Motor neuron (in vitro differentiated cells): Measurements from ENCODE around the gene ZNF768. TPM values are rescaled to one million over a fixed set of nuclear protein-coding genes. Genes with fewer than 3 reads are reported as not detected.

Source experiments
- ATAC-seq, 8 experiments: fragments of 200-7000 bp; cut with Tn5 transposase; replicated peaks in 6 of 8; 2 replicates each; pipeline ENCODE4 v1.8.0; 2021; ENCODE audit warnings: mild to moderate bottlenecking in 8 of 8, moderate library complexity in 8 of 8
- H3K27ac ChIP-seq, 2 donors: fragments of 250-450 bp; sonication (Bioruptor Pico); 2 replicates each; pipeline ENCODE4 v1.9.0; 2021; ENCODE audit warnings: antibody characterized with exemption in 2 of 2, mild to moderate bottlenecking in 2 of 2, moderate library complexity in 1 of 2
- H3K4me1 ChIP-seq, 2 donors: fragments of 250-450 bp; sonication (Bioruptor Pico); replicated peaks in 1 of 2; 2 replicates each; pipeline ENCODE4 v1.6.1; 2021; ENCODE audit warnings: antibody characterized with exemption in 2 of 2, mild to moderate bottlenecking in 2 of 2, moderate library complexity in 1 of 2
- H3K4me3 ChIP-seq, 5 donors: fragments of 250-450 bp; sonication (Bioruptor Pico); 2 replicates each; pipeline ENCODE4 v1.9.0; 2021; ENCODE audit warnings: antibody characterized with exemption in 5 of 5, mild to moderate bottlenecking in 5 of 5, moderate library complexity in 4 of 5
- WGBS, 10 experiments: fragments of 450-650 bp; shearing (Covaris generic); methylation state at CpG; one replicate each; pipeline ENCODE4 v1.0.0; 2022; 5-methylcytosine and 5-hydroxymethylcytosine counted together
- in situ Hi-C, 9 experiments: fragments of 400-800 bp; cut with MboI; loops; one replicate each; pipeline ENCODE4 v1.15.0; 2021; ENCODE audit warnings: low sequenced_read_pairs in 9 of 9, low pct_unique_long_range_greater_than_20kb in 2 of 9; ENCODE audit not compliant: unreplicated experiment in 9 of 9
- total RNA-seq, 8 experiments: library from RNA; unstranded; fragments of 300-600 nt; gene quantifications; 2 replicates each; pipeline versions ENCODE4 v1.2.3 to v1.2.4, GENCODE V29; 2022

The ZNF768 gene
- total RNA-seq, 8 experiments from 2014 or later: 19.2 to 50.4 (median 36.7) TPM

DNA sequence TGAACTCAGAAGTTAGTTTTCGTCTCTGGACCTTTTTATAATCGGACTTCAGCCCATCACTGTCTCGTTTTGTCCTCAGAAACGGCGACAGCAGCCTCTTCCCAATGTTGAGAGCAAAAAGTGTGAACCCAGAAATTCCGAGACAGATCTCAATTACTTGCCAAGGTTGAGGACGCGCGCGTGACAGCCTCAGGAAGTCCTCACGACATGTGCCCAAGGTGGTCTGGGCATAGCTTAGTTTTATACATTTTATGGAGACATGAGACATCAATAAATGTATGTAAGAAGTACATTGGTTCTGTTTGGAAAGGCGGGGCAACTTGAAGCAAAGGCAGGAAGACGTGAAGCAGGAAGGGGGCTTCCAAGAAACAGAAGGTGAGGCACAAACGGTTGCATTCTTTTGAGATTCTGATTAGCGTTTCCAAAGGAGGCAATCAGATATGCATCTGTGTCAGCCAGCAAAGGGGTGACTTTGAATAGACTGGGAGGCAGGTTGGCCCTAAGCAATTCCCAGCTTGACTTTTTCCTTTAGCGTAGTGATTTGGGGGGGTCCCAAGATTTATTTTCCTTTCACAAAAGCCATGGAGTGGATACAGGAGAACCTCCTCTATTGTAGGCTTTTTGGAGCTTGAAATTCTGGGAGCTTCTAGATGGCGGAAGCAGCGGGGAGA, 8.9 kb upstream of the ZNF768 start:
- peak overlapping the region; percentile 48 to 61 (median 53) for H3K4me3 ChIP-seq
- H3K4me1 ChIP-seq: peaks cover 14 to 21% of the 10 kb centered on the region in 2 donors
- 0 to 22% (median 7%) methylated on average over 1 to 17 of the region's 18 CpGs; no CpG with 5 or more reads in 1 of the 10 experiments for WGBS, 10 experiments
- H3K27ac ChIP-seq: peak overlapping the region; percentile 84 to 85
- in situ Hi-C loops: no loop called here
- ATAC-seq: peak; percentile 2 to 12 (median 6)

DNA sequence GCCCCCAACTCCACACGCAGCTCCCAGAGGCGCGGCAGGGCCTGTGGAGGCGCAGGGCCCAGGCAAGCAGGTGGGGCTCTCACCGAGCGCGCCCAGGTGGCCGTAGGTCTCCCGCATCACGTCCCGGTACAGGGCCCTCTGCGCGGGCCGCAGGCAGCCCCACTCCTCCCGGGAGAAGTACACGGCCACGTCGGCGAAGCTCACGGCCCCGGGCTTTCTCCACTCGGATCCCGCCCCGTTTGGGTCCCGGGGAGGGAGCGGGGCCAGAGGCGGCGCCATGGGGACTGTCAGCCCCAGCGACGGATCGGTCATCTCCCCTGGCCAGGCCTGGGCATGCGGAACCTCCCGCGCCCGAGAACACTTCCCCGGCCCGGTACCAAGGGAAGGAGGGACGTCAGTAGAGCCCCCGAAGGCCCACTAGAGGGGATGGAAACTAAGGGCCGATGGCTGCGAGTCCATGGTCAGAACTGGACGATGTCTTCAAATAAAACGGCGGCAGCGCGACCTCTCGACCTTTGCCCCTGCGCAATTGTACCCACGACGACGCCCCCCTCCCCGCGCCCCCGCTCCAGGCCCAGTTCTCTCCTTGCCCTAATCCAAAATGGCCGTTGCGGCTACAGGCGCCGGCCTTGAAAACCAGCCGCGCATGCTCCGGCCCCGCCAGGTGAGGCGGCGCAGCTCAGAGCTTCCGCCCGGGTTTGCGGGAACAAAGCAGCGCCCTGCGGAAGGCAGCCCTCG, 8.2 kb upstream of the ZNF768 start, which contains the start of gene ZNF747:
Gene ZNF747, minus strand, starts transcription at position 491 of the 738 bp plus-strand sequence. Its CDS starts 179 bp downstream, at position 312.
- in situ Hi-C loops: no loop called here
- Histone ChIP-seq H3K4me3 (peak within 1 kb of the TSS; percentile 48 to 61 (median 53)), H3K4me1 (peaks cover 14 to 21% of the 10 kb centered on the region in 2 donors), H3K27ac (peak within 1 kb of the TSS; percentile 84 to 85)
- 0% methylated on average over 1 to 5 of the region's 70 CpGs; no CpG with 5 or more reads in 6 of the 10 experiments for WGBS, 10 experiments
- peak; percentile 75 to 89 (median 84) for ATAC-seq

DNA sequence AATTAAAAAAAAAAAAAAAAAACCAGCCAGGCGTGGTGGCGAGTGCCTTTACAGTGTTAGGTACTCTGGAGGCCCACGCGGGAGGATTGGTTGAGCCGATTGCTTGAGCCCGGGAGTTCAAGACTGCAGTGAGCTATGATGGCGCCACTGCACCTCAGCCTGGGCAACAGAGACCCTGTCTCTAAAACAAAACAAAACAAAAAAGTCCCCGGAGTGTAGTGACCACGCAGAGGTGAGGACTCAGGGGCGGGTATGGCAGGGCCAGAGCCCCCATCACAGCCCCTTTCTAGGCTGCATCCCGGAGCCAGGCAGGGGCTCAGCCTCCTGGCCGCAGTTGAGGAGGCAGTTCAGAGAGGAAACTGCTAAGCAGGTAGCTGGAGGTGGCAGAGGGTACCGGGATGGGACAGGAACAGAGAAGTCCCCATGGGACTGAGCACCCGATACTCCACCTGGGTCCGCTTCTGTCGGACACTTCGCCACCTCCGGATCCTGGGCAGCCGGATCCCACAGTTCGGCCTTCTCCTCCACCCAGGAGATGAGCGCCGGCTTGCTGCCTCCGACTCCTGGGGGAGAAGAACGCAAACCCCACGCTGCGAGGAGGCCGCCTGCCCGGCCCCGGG, 7.5 kb upstream of the ZNF768 start:
- WGBS, 10 experiments: 0 to 74% (median 35%) methylated on average over 1 to 8 of the region's 29 CpGs; no CpG with 5 or more reads in 2 of the 10 experiments
- in situ Hi-C loops: no loop called here
- ATAC-seq: peak in 2 of 8 experiments; percentile 0 to 3

DNA sequence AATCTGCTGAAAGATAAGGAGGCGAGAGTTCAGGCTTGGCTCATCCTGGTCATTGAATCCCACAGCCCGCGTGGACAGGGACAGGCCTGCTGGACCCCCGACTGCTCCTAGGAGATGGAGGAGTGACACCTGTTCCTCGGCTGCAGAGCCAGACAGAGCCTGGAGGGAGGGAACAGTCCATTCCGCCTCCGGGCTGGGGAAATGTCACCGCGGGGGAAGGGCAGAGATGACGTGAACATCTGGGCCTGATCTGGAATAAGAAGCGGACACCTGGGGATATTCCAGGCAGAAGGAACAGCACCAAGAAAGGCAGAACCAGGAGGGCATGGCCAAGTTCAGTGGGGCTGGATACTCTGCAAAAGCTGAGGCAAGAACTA, 6.8 kb upstream of the ZNF768 start:
- ATAC-seq: no peak
- Histone ChIP-seq H3K4me3 (no peak overlapping the region), H3K27ac (no peak overlapping the region), H3K4me1 (peaks cover 14 to 21% of the 10 kb centered on the region in 2 donors)
- in situ Hi-C loops: no loop called here
- 74 to 87% methylated on average over 7 of the region's 11 CpGs; no CpG with 5 or more reads in 8 of the 10 experiments for WGBS, 10 experiments

More for the DNA sequence above, 7.5 kb upstream of the ZNF768 start:
- Histone ChIP-seq H3K27ac (peak overlapping the region; percentile 84 to 85), H3K4me1 (peaks cover 14 to 21% of the 10 kb centered on the region in 2 donors), H3K4me3 (peak overlapping the region; percentile 48 to 61 (median 53))

DNA sequence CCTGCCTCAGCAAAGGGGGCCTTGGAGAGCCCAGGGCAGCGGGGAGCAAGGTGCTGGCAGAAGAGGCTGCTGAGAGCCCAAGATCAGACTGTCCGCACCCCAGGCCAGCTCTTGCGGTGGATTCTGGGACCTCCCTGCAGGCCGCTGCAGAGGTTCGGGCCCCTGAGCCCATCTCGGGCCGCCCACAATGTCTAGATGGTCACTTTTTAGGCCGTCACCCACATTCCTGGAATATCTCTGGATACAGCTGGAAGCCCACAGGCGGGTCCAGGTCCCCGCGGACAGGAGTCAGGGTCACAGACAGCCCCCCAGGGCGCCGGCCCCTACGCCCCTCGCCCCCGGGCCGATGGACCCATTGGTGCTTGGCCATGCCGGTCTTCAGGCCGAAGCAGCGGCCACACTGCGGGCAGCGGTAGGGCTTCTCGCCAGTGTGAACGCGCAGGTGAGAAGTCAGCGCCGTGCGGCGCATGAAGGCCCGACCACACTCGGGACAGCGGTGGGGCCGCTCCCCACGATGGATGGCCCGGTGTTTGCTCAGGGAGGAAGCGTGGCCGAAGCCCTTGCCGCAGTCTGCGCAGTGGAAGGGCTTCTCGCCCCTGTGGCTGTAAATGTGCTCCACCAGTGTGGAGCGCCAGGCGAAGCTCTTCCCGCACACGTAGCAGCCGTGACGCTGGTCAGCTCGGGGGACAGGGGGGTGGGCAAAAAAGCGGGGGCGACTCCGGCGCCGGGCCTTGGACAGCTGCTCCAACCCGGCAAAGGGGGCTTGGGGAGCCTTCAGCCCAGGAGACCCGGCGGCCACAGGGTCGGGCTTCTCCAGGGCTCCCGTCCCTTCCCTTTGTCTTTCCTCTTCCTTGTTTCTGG, 6.1 kb upstream of the ZNF768 start:
- Histone ChIP-seq H3K4me1 (peaks cover 20 to 27% of the 10 kb centered on the region in 2 donors), H3K27ac (no peak overlapping the region), H3K4me3 (no peak overlapping the region)
- ATAC-seq: no peak
- 85 to 100% (median 97%) methylated on average over 1 to 27 of the region's 57 CpGs; no CpG with 5 or more reads in 7 of the 10 experiments for WGBS, 10 experiments
- in situ Hi-C loops: no loop called here

DNA sequence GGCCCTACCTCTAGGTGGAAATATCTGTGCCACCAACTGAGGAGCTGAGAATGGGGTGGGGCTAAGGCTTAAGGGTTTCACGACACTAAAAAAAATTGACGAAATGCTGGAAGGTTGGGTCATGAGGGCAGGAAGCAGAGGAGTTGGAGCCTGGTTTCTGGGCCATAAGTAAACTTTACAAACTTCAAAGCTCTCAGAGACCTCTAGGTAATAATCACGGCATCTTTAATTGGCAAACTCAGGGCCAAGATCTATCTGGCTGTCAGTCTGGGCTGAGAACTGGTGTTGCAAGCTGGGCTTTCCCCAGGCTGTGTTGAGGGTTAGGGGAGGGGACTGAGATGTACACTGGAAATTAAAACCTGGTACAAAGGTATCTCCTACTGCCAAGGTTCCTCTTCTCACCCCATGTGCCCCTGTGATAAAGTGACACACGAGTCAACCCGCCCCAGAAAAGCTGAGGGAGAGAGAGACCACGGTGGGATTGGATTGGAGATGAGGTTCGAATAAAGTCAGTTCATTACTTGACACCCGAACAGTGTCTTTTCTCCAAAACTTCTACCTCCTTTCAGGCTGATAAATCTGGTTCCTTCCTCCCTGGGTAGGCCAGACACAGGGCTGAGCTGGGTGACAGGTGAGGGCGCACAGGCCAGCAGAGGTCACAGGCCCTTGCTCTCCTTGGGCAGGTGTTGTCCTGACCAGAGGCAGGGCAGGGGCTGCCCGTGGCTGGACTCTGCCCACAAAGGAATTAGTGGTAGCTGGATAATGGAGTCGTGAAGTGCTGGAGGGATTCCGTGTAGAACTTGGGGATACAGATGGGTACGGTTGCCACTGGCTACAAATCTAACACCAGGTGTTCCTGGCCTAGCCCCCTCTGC, 4.0 kb upstream of the ZNF768 start:
- no peak for ATAC-seq
- no peak overlapping the region for H3K27ac ChIP-seq
- 73 to 100% (median 97%) methylated on average over 1 to 8 of the region's 13 CpGs; no CpG with 5 or more reads in 1 of the 10 experiments for WGBS, 10 experiments
- no peak overlapping the region for H3K4me3 ChIP-seq
- in situ Hi-C loops: no loop called here
- peaks cover 14 to 16% of the 10 kb centered on the region in 2 donors for H3K4me1 ChIP-seq

DNA sequence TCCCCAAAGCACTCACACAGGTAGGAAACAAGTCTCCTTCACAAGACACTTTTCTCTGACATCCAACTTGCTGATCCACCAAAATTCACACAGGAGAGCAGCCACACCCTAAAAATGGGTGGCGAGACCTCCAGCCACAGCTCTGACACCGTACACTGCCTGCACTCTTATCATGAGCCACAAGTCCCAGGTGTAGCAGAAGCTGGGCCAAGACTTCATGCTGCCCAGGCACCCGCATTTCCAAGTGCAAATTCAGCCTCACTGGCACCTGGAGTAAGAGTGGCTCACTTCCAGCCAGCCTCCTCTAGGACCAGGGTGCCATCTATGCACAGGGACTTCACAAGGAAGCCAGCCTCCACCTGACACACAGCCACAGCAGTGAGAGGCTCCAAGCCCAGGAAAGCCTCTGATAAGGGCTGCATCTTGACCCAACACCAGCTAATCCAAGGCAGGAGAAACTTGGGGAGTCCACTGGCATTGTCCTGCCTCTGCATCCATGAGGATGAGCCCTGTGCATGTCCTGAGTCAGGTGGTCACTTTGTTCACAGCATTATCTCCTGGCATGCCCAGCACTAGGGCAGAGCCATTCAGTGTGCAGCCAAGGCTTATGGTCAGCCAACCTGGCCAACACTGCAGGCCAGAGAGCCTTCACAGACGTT, 2.6 kb upstream of the ZNF768 start:
- H3K27ac ChIP-seq: no peak overlapping the region
- WGBS, 10 experiments: 0 to 100% (median 90%) methylated on average over 1 to 3 of the region's 4 CpGs; no CpG with 5 or more reads in 3 of the 10 experiments
- no peak overlapping the region for H3K4me3 ChIP-seq
- in situ Hi-C loops: no loop called here
- ATAC-seq: no peak
- peaks cover 13 to 15% of the 10 kb centered on the region in 2 donors for H3K4me1 ChIP-seq

DNA sequence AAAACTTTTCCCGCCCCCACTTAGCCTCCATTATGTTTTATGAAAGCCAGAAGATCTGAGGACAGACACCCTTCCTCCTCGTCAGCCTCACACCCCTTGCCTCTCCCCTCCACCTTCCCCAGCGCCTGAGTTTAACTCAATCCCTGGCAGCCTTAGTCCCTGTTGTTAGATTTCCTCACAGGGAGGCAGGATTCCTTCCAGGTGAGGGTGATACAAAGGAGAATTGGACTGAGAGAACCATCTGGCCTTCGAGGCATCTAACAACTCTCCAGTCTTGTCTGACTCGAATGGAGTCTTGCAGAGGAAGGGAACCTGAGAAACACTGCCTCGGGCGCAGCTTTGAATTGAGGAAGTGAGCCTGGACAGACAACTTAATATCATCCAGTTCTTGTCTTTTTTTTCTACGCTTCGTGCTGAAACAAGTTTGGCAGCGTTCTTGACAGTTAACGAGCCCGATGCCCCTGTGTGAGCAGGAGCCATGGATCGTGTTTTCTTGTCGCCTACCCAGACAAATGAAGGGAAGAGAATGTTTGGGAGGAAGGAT, 1.3 kb upstream of the ZNF768 start:
- 0 to 82% (median 48%) methylated on average over 1 to 10 of the region's 14 CpGs; no CpG with 5 or more reads in 1 of the 10 experiments for WGBS, 10 experiments
- H3K4me1 ChIP-seq: peaks cover 6% of the 10 kb centered on the region in 2 donors
- in situ Hi-C loops: no loop called here
- peak overlapping the region; percentile 18 to 52 for H3K27ac ChIP-seq
- peak overlapping the region; percentile 9 to 90 (median 63) for H3K4me3 ChIP-seq
- peak in 2 of 8 experiments; percentile 0 for ATAC-seq

DNA sequence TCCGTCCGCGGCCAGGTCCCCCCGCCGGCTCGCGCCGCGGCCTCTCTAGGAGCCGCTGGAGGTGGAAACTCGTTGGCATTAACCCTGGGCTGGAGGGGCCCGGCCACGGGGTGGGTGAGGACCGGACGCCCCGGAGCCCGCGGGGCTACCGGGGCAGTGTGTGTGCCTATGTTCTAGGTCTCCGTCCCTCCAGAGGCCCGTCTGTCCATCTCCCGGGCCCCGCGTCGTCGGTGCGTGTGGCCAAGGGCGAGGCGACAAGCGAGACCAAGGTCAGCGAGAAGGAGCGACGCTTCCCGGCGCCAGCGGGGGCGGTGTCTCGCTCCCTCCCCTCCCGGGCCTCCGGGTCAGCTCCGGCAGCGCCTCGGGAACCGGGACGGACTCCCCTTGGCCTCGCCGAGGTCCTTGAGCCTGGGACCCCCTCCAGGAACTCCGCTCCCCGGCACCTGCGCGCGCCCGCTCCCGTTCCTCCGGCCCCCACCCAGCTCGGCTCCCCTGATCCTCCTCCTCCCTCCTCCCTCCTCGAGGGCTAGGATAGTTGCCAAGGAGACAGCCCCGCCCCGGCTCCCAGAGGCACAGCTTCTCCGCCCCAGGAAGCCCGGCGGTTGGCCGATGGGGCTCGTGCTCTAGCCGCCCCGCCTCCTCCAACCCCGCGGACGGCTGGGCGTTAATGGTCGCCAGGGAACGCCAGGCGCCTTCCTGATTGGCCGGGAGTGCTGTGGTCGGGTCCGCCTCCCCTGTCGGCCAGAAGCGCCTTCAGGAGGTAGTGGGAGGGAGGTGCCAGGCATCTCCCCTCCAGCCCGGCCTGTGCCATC, 663 bp upstream of the ZNF768 start:
- Histone ChIP-seq H3K27ac (peak overlapping the region; percentile 96 to 99), H3K4me1 (peaks cover 6% of the 10 kb centered on the region in 2 donors), H3K4me3 (peak overlapping the region; percentile 63 to 96 (median 84))
- in situ Hi-C loops: no loop called here
- ATAC-seq: peak; percentile 84 to 92 (median 88)
- WGBS, 10 experiments: 0% methylated on average over 1 of the region's 79 CpGs; no CpG with 5 or more reads in 8 of the 10 experiments

DNA sequence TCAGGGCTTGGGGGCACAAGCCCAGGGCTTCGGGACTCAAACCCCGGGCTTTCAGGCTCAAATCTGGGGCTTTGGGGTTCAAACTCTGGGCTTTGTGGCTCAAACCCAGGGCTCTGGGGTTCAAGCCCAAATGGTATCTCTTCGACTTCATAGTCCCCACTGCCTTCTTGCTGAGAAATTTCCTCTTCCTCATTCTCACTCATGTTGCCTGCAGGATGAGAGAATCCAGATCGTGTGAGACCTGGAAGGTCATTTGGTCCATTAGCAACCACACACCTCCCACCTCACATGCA, 576 bp downstream of the ZNF768 start:
- no peak for ATAC-seq
- 73 to 100% (median 89%) methylated on average over 1 to 3 of the region's 4 CpGs; no CpG with 5 or more reads in 5 of the 10 experiments for WGBS, 10 experiments
- in situ Hi-C loops: no loop called here
- H3K4me1 ChIP-seq: peaks cover 6% of the 10 kb centered on the region in 2 donors
- peak overlapping the region; percentile 96 to 99 for H3K27ac ChIP-seq
- H3K4me3 ChIP-seq: peak overlapping the region; percentile 63 to 96 (median 84)
